HepG2 (cell line): Measurements from ENCODE around the gene FBLIM1. TPM values are rescaled to one million over a fixed set of nuclear protein-coding genes. Genes with fewer than 3 reads are reported as not detected.
"Not testable (repeated sequence)": the region's sequence is repeated elsewhere in the genome, so short reads cannot be mapped to it uniquely, and the experiment has no call there.

Experiments
- ATAC-seq: fragments of 200-7000 bp; cut with Tn5 transposase; 3 replicates; pipeline ENCODE4 v1.9.1; 2020; ENCODE audit warnings: mild to moderate bottlenecking, moderate library complexity
- BruUV-seq: library from RNA; stranded (reverse); fragments of 400-500 nt; replicated peaks from 2 replicates; lab custom pipeline; 2021; lab: Mats Ljungman, UMichigan
- CTCF ChIA-PET: fragments of 300-600 bp; formaldehyde crosslinking; extraction: SDS; loops from one replicate; lab custom pipeline; 2021; ENCODE audit warnings: low total read pairs, inconsistent platforms, low intra/inter-chr PET ratio; lab: Yijun Ruan, JAX
- POLR2A ChIA-PET: fragments of 350-600 bp; sonication (Branson Sonifier 250); formaldehyde crosslinking; loops from one replicate; lab custom pipeline; 2020; ENCODE audit warnings: antibody characterized with exemption, inconsistent platforms; lab: Yijun Ruan, JAX
- DNase-seq: peaks from one replicate; pipeline ENCODE4 v3.0.0-alpha.2; 2015; ENCODE audit warnings: low spot score
- FAIRE-seq: peaks from 3 replicates; lab custom pipeline; 2011; peaks lifted over from hg19 to GRCh38; lab: Jason Lieb, UNC
- H2AFZ ChIP-seq: one replicate; pipeline ENCODE4 v1.6.1; 2011; ENCODE audit warnings: low read length, inconsistent platforms
- H3K27ac ChIP-seq: fragments of 300-600 bp; 3 replicates; pipeline ENCODE4 v1.8.0; 2011; ENCODE audit warnings: mixed run types, mild to moderate bottlenecking, mixed read lengths, low read length, inconsistent platforms; ENCODE audit not compliant: insufficient read depth; ENCODE audit errors: extremely low read length
- H3K27me3 ChIP-seq, 2 experiments: fragments of 200-600 bp in 1 of 2; 2 replicates in 1 of 2; 3 replicates in 1 of 2; pipeline versions ENCODE4 v1.6.0 to v1.8.0; 2011; ENCODE audit warnings: low read length in 2 of 2, mild to moderate bottlenecking in 2 of 2, moderate library complexity in 2 of 2, inconsistent platforms in 1 of 2; ENCODE audit not compliant: insufficient read depth in 2 of 2, control insufficient read depth in 1 of 2
- H3K36me3 ChIP-seq, 2 experiments: fragments of 200-600 bp in 1 of 2; replicated peaks in 1 of 2; 2 replicates in 1 of 2; 3 replicates in 1 of 2; pipeline versions ENCODE4 v1.5.1 to v1.8.0; 2011; ENCODE audit warnings: low read length in 2 of 2, inconsistent platforms in 1 of 2; ENCODE audit not compliant: insufficient read depth in 2 of 2, control insufficient read depth in 1 of 2
- H3K4me1 ChIP-seq: 2 replicates; pipeline ENCODE4 v1.5.1; 2012; ENCODE audit warnings: low read length, inconsistent platforms; ENCODE audit not compliant: insufficient read depth
- H3K4me2 ChIP-seq: 2 replicates; pipeline ENCODE4 v1.6.0; 2011; ENCODE audit warnings: low read depth, low read length, inconsistent platforms
- H3K4me3 ChIP-seq, 3 experiments: fragments of 200-600 bp in 1 of 3; sonication (generic), shearing (Covaris generic) in 1 of 3; replicated peaks in 1 of 3; 2 replicates each; pipeline ENCODE4 v1.5.1; 2011 to 2016; ENCODE audit warnings: low read length in 3 of 3, inconsistent platforms in 2 of 3, low read depth in 2 of 3, mild to moderate bottlenecking in 2 of 3, control low read depth in 1 of 3, mixed read lengths in 1 of 3; ENCODE audit not compliant: insufficient read depth in 1 of 3
- H3K79me2 ChIP-seq: one replicate; pipeline ENCODE4 v1.6.1; 2011; ENCODE audit warnings: low read length, inconsistent platforms; ENCODE audit not compliant: insufficient read depth
- H3K9ac ChIP-seq: 2 replicates; pipeline ENCODE4 v1.6.0; 2011; ENCODE audit warnings: mild to moderate bottlenecking, low read depth, low read length, inconsistent platforms; ENCODE audit not compliant: insufficient read depth
- H3K9me3 ChIP-seq: 2 replicates; pipeline ENCODE4 v1.5.1; 2012; ENCODE audit warnings: mild to moderate bottlenecking, low read length
- H4K20me1 ChIP-seq: 2 replicates; pipeline ENCODE4 v1.6.0; 2011; ENCODE audit warnings: inconsistent platforms, mild to moderate bottlenecking, low read length, moderate library complexity; ENCODE audit not compliant: insufficient read depth
- CCAR2 ChIP-seq: fragments of 200-400 bp; formaldehyde crosslinking; optimal IDR thresholded peaks from 2 replicates; pipeline ENCODE3; 2018; ENCODE audit warnings: low read depth, mild to moderate bottlenecking, low read length, moderate library complexity
- SYNCRIP ChIP-seq: fragments of 200-400 bp; formaldehyde crosslinking; IDR thresholded peaks from 2 replicates; pipeline ENCODE4 v1.6.1; 2018; ENCODE audit warnings: mild to moderate bottlenecking, low read depth, low read length; ENCODE audit not compliant: insufficient read depth
- WGBS: methylation state at CpG from one replicate; pipeline ENCODE4 v1.1.6; 2017; ENCODE audit warnings: low lambda C conversion rate; 5-methylcytosine and 5-hydroxymethylcytosine counted together
- in situ Hi-C: cut with HindIII; loops from 2 replicates; pipeline ENCODE4 v1.10.0; 2017; ENCODE audit warnings: low pct_unique_long_range_greater_than_20kb; ENCODE audit not compliant: extremely low pct_ligation_motif_present
- intact Hi-C: fragments of 100-400 bp; cut with micrococcal nuclease; formaldehyde crosslinking; loops from one replicate; pipeline ENCODE4 v1.10.0; 2022; ENCODE audit not compliant: unreplicated experiment
- polyA plus RNA-seq, 8 experiments: library from polyadenylated mRNA; depleted of rRNA in 3 of 8; stranded (reverse) in 7 of 8; unstranded in 1 of 8; fragments of >200 nt; fragmentation: Illumina TruSeq in 4 of 8; extraction: Trizol in 4 of 8; gene quantifications; 2 replicates each; pipeline versions ENCODE4 v1.2.1 to v1.2.3, GENCODE V29; 2011 to 2016; ENCODE audit warnings: low read depth in 4 of 8, missing spikeins in 1 of 8, mixed read lengths in 1 of 8; ENCODE audit not compliant: insufficient read depth in 1 of 8
- total RNA-seq, 5 experiments: library from RNA; depleted of rRNA; stranded (reverse); fragments of >200 nt; fragmentation: Illumina TruSeq; extraction: Trizol; gene quantifications; 2 replicates each; pipeline ENCODE4 v1.2.3, GENCODE V29; 2016; ENCODE audit warnings: low read depth in 1 of 5
- TF ChIP-seq, protein P1 (sequence below): sonication (generic); formaldehyde crosslinking; conservative IDR thresholded peaks from 2 replicates; pipeline ENCODE4 v1.8.1; 2023; ENCODE audit warnings: missing genetic modification reagents

Gene FBLIM1
- total and polyA plus RNA-seq, 2 of the 13 experiments (the other 11 are each of a cell fraction or from before 2014, with no cell fraction given): 10.6 to 23.0 TPM

DNA sequence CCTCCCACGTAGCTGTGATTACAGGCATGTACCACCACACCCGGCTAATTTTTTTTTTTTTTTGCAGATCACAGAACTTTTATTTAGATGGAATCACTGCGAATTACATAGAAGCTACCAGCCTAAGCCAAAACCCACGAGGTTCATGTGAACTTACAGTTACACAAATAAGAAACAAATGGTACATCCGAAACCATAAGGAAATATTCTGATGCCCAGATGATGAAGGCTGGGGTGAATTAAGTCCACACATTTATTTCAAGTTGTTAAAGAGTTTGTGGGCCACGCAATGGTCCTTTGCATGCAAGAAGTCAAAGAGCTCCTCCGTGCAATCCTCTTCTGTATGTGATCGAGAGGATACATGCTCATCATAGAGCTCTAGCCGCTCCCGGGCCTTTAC is 48.5 kb downstream of the FBLIM1 start:
- no peak for DNase-seq
- TF ChIP-seq, protein P1, sequence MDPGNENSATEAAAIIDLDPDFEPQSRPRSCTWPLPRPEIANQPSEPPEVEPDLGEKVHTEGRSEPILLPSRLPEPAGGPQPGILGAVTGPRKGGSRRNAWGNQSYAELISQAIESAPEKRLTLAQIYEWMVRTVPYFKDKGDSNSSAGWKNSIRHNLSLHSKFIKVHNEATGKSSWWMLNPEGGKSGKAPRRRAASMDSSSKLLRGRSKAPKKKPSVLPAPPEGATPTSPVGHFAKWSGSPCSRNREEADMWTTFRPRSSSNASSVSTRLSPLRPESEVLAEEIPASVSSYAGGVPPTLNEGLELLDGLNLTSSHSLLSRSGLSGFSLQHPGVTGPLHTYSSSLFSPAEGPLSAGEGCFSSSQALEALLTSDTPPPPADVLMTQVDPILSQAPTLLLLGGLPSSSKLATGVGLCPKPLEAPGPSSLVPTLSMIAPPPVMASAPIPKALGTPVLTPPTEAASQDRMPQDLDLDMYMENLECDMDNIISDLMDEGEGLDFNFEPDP (CRISPR knock-in tag): 0 out of 2 replicates have a peak, but pooled peaks have one; percentile 35
- TF ChIP-seq SYNCRIP (no peak), CCAR2 (no peak)
- TF ChIP-seq, all 625 proteins: peak for 1
- Histone ChIP-seq H3K79me2 (no peaks in the 10 kb centered on the region), H3K4me3 (no peak overlapping the region), H3K9me3 (no peaks in the 10 kb centered on the region), H3K27me3 (0 out of 5 replicates have a peak, but pooled peaks cover 0 to 3% of the 10 kb centered on the region in 2 experiments), H3K27ac (no peak overlapping the region), H3K4me1 (peaks cover 47% of the 10 kb centered on the region), H3K4me2 (no peak overlapping the region), H3K9ac (no peak overlapping the region), H3K36me3 (no peaks in the 10 kb centered on the region), H2AFZ (no peak overlapping the region), H4K20me1 (no peaks in the 10 kb centered on the region)
- 66% methylated on average over 9 of the region's 10 CpGs for WGBS
- no TSS peak for BruUV-seq
- intact Hi-C loops (no loop called here), in situ Hi-C loops (no loop called here)
- ATAC-seq (no peak), FAIRE-seq (no peak)
- CTCF ChIA-PET: no interaction called here
- POLR2A ChIA-PET: interaction anchor here (1.1 kb wide), 1 partner anchor 27 kb away, joined by 3 read pairs; no protein-coding TSS in a partner anchor

DNA sequence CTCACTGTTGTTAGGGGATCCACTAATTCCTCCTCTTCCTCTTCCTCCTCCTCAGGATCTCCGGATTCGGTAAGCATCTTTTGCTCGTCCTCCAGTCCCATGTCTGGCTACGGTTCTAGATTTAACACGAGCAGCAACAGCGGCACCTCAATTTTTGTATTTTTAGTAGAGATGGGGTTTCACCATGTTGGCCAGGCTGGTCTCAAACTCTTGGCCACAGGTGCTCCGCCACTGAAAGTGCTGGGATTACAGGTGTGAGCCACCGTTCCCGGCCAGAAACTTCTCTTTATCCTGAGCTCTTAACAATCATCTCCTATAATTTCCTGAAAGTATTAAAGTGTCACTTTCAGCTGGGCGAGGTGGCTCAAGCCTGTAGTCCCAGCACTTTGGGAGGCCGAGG is 49.0 kb downstream of the FBLIM1 start, which contains the start of gene UQCRHL:
Gene UQCRHL, minus strand, starts transcription at position 101 of the 400 bp plus-strand sequence. Its CDS starts 0 bp downstream, at position 101.
- H3K4me2 ChIP-seq, H4K20me1 ChIP-seq, H3K9me3 ChIP-seq, BruUV-seq, DNase-seq, intact Hi-C loops, H2AFZ ChIP-seq, H3K9ac ChIP-seq, H3K79me2 ChIP-seq, ATAC-seq, CTCF ChIA-PET, H3K27ac ChIP-seq, H3K4me3 ChIP-seq, H3K36me3 ChIP-seq, FAIRE-seq, in situ Hi-C loops, H3K27me3 ChIP-seq: not testable (repeated sequence)
- POLR2A ChIA-PET: interaction anchor here (1.1 kb wide), 1 partner anchor 27 kb away, joined by 3 read pairs; no protein-coding TSS in a partner anchor
- peaks cover 42% of the 10 kb centered on the region for H3K4me1 ChIP-seq
- WGBS: 71% methylated on average over 11 of the region's 11 CpGs
